Right renal cortex interstitium (tissue), 3 donors: Measurements from ENCODE around the gene FHOD3. TPM values are rescaled to one million over a fixed set of nuclear protein-coding genes. Genes with fewer than 3 reads are reported as not detected.

Source experiments
- DNase-seq, 3 donors: peaks; one replicate each; pipeline ENCODE4 v3.0.0-alpha.2; 2013; ENCODE audit warnings: low read depth in 3 of 3, low spot score in 2 of 3
- polyA plus RNA-seq, 3 donors: library from polyadenylated mRNA; unstranded; fragments of 120-200 nt; gene quantifications; one replicate each; pipeline ENCODE4 v1.2.1, GENCODE V29; 2013; ENCODE audit not compliant: insufficient read length in 3 of 3

The FHOD3 gene
- 10 to 100 TPM; 39.8 to 45.6 (median 40.1) TPM for polyA plus RNA-seq

DNA sequence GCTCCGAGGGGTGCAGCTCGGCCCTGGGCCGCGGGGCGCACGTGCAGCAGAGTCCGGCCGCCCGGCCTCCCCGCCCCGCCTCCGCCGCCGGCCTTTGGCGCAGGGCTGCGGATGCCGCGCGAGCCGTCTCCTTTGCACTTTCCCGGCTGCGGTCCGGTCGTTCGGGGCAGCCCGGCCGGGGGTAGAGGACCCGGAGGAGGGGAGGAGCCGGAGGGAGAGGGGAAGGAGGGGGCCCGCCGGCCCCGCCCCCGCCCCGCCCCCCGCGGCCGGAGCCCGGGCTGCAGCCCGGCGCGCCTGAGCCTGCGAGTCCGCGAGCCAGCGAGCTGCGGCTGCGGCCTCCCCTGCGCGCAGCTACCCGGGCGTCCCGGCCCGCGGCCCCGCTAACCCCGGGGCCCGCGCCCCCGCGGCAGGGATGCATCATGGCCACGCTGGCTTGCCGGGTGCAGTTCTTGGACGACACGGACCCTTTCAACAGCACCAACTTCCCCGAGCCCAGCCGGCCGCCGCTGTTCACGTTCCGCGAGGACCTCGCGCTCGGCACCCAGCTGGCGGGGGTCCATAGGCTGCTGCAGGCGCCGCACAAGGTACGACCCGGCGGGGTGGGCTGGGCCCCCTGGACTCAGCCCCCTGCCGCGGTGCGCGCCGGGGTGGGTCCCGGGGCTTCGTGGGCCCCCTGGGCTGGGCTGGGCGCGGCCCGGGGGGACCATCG, at the start of gene FHOD3:
TSS of gene FHOD3 (plus strand) at position 297 of the 709 bp plus-strand sequence. CDS start at position 420, 123 bp downstream.
- DNase-seq: no peak

DNA sequence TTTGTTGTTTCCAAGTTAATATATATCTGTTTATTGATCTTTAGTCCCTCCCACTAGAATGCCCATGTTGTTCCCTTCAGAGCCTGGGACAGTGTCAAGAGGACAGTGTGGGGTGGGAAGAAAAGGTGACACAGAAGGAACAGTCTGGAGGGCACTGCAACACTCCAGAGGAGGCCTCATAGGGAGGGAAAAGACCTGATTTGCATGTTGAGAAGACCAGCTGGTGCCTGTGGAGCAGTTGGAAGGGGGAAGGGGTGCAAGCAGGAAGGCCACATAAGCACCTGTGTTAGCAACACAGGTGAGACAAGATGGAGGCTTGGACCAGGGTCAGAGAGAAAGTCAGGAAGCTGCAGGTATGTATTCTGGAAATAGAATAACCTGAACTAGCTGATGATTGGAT, 48.1 kb upstream of the FHOD3 start:
- DNase-seq: no peak

DNA sequence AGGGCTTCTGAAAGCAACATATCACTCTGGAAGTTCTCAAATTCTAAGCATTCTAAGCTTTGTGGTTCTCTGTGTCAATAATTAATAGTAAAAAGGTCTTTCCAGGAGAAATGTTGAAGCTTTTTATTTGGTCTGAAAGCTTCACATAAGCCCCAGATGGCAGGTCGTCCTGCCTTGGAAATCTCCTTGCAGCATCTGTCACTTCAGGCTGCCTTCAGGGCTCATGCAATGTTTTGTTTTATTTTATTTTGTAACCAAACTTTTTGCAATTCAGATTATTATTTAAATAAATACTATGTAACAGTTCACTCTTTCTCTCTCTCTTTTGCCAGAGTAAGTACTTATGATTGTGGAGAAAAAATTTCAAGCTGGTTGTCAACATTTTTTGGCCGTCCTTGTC, 46.7 kb upstream of the FHOD3 start:
- no peak for DNase-seq

DNA sequence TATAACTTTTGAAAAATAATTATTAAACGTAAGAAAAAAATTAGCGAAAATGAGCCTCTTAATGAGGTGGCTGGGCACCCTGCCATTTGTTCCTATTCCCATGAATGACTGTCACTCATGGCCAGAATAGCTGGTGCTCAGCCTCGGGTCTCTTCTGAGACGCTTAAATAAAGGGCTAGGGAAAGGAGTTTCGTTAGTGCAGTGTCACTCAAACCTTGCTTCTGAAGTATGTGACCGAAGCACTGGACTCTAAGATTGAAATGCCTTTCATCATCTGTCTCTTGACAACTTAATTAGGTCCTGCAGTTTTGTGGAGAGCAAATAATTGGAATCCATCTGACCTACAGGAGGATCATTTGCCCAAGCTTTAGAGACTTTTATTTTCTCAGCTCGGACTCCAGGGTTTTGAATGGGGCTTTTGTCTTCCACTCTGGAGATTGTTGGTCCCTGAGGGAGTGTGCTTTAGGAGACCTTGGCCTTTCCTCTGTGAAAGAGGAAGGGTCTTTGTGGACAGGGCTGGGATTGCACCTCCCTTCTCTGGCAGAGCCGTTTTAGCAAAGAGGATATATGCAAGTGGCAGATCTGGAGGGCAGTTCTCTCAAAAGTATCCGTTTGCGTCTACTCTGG, 42.3 kb upstream of the FHOD3 start:
- DNase-seq: no peak

DNA sequence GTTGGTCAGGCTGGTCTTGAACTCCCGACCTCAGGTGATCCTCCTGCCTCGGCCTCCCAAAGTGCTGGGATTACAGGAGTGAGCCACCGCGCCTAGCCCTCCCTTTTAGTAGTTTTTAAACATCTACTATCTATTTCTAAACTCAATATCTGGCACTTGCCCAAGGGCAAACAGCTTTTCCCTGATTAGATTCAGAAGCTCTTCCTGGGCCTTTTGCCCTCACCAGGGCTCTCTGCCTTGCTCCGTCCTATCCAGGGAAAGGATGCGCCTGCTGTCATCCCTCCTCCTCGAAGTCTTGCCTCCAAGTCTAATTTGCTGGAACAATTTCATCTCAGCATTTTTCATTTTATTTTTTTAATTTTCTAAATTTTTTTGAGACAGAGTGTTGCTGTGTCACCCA, 41.4 kb upstream of the FHOD3 start:
- no peak for DNase-seq

DNA sequence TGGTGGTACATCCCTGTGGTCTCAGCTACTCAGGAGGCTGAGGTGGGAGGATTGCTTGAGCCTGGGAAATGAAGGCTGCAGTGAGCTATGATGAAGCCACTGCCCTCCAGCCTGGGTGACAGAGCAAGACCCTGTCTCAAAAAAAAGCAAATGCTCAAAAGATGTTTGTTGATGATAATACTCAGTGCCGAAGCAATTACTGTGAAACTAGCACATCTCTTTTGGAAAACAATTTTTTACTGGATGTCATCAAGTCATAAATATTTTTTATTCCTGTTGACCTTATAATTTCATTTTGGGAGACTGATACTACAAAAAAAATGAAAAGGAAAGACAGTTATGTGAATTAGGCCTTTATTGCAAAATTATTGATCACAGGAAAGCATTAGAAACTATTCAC, 34.5 kb upstream of the FHOD3 start:
- DNase-seq: no peak

DNA sequence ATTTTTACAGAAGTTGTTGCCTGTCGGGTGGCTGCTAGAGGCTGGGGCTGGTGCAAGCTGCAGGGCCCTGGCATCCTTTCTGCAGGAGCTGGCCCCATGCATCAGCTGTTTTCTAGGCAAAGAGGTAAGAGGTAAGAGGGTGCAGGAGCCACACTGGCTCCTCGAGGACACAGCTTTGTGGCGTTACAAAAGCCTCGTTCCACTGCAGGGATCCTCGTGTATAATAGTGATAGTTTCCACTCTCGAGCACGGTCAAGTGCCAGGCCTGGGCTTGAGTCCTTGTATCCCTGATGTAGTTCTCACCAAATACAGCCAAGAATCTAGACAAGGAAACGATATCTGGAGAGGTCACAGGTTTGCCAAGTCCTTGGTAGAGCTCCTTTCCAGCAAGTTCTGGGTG, 33.2 kb upstream of the FHOD3 start:
- DNase-seq: no peak

DNA sequence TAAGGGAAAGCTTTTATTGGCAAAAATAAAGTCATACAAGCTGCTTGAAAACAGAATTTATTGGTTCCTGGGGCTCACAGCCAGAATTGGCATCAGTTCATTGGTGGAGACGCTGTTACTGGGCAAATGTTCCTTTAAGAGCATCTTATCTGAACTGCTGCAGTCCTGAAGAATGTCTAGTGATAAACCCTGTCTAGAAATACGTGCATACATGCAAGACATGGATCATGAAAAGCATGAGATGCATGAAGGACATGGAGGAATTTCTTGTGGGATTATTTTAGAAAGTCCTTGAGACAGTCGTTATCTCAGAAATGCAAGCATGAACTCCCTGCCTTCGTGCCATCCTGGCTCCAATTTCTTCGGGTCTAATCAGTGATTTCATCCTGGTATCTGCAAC, 32.5 kb upstream of the FHOD3 start:
- DNase-seq: no peak

DNA sequence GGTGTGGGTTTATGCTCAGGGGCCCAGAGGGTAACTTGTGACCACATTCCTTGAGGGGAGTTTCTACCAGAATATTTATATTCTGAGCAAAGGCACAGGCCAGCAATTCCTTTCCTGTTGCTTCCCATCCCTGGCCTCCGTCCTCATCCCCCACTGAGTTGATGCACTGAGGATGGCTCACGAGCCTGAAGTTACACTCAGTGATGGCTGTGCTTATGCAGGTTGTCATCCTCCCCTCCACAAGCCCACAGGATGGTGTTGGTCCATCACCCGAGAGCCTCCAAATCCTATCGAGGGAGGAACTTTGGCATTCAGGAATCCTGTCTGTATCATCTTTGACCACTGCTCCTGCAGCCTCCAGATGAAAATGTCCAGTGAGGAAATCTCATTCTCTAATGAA, 28.4 kb upstream of the FHOD3 start:
- DNase-seq: no peak

DNA sequence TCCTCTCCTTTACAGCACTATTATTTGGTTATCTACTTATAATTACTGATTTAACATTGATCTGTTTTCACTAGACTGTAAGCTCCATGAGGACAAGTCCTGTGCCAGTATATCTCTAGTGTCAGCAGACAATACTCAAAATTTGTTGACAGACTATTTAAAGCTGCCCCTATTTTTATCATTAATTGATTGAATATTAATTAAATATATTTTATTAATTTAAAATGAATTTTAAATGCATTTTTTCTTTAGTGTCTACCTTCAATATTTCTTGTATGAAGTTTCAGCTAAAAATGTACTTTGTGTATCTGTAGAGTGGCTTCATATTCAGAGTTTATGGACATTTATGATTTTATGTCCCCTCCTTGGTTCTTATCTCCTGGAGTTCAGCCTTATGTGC, 26.4 kb upstream of the FHOD3 start:
- no peak for DNase-seq

DNA sequence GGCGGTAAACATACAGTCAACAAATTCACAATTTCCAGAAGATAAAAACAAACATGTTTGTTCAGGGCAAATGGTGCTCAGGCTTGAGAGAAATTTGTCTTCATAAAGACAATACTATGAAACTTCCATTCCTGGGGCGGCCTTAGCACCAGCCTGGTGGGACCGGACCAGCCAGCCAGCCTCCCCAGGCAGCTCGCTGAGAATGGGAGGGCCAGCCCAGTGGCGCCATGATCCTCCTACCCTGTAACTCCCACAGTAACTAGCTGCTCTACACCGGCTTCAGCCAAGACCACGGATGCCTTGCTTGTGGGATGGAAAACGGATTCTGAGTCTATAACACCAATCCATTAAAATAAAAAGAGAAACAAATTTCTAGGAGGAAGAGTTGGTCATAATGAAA, 24.2 kb upstream of the FHOD3 start:
- DNase-seq: no peak

DNA sequence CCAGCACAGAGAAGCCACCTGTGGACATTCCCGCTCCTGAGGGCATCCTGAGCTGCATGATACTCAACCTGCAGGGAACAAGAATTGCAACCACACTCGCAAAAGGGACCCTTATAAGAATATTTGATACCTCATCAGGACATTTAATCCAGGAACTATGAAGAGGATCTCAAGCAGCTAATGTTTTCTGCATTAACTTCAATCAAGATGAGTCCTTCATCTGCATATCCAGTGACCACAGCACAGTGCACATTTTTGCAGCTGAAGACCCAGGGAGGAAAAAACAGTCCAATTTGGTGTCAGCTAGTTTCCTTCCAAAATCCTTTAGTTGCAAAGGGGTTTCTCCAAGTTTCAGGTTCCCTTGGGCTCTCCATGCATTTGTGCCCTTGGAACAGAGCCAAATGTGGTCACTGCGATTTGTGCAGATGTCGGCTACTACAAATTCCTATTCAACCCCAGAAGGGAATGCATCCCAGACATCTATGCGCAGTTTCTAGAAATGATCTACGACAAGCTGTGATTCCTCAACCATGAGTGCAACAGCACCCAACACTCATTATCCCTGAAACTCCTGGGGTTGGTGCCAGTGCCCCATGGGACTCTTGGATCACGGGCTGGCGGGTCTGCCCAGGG, 23.3 kb upstream of the FHOD3 start:
- DNase-seq: no peak

DNA sequence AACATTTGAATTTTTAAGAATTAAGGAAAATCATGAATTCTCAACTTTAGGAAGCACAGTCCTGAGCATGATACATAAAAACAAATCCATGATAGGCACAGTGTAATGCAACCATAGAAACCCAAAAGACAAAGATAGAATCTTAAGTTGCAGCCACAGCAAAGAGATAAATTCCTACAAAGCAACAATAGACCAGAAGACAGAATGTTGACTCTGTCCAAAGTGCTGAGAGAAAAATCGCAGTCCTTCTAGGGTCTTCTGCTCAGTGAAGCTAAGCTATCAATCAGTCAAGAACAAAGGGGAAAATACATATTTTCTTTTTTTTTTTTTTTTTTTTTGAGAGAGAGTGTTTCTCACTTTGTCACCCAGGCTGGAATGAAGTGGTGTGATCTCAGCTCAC, 22.0 kb upstream of the FHOD3 start:
- no peak for DNase-seq

DNA sequence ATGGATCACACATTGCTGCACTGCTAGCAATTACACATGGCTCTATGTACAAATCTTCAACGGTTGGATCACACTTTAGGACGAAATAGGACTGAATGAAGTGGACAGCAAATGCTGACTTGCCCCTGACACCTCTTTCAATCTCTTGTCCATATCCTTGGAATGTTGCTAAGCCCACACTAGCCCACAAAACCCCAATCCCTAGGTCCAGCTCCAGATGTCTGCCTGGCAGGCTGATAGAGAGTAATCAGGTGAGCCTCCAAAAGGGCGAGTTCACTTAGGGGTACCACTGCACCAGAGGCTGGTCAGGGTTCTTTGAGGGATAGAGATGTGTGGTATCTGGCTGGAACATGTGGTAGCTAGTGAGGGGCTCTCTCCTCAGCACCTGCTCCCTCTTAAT, 18.5 kb upstream of the FHOD3 start:
- DNase-seq: no peak

DNA sequence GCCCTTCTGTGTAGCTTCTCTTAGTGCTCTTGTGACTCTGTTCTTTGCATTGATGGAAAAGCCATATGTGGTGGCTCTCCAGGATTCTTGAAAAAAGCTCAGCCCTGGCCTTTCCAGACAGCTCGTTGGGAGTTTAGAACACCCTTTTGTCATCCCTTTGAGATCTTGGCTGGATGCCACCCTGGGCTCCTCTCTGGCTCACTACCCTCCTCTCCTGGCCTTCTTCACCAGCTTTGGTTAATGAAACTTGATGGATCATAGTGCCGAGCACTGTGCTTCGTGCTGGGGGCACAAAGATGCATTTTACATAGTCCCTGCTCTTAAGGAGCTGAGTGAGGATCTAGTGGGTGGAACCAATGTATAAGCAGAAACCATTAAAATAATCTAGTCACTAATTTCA, 15.6 kb upstream of the FHOD3 start:
- no peak for DNase-seq

DNA sequence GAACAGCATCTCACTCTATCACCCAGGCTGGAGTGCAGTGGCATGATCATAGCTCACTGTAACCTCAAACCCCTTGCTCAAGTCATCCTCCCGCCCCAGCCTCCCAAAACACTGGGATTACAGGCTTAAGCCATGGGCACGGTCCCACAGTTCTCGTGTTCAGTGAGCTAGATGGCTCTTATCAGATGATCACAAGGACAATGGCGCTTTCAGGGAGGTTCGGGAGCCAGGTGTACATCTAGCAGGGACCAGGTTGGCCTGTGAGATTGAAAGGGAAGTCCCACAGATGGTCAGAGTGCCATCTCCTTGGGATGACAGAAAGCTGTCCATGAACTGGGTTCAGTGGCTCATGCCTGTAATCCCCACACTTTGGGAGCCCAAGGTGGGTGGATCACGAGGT, 14.1 kb upstream of the FHOD3 start:
- no peak for DNase-seq

DNA sequence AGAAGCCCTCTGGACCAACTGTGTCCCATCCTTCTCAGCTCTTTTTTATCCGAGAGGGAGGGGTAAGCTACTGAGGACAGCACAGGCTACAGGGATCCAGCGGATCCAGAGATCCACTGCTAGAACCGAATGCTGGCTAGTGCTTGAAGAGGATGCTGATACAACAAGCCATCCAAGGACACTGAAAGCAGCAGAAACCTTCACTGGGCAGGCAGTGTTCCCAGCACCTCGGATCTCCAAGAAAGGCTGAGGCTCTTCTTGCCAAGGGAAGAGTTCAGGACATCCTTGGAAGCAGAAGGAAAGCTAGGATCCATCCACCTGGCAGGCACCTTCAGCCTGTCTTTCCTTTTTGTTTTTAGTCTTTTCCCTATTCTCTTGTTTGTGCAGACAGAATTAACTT, 13.2 kb upstream of the FHOD3 start:
- no peak for DNase-seq

DNA sequence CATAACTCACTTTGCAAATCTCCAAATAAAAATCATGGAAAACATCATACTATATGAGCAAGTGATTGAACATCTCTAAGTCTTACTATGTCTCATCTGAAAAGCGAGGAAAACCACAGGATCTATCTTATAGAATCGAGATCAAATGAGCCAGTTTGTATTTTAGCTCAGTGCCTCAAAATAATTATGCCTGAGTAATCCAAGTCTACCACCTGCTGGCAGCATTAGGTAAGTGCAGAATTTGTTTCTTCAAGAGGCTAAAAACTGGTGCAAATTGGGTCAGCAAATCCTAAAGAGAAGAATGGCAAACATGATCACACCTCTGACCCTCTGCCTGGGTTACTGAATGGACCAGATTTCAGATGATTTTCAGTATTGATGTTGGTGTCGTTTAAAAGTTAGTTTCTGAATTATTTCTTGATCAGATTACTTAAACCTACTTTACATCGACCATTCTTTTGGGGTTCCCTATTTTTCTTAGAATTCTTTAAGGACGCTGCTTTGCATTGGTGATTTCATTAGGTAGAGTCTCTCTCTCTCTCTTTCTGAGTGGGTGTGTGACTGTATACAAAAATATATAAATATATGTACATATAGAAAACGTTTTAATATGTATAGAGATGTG, 12.7 kb upstream of the FHOD3 start:
- DNase-seq: peak in 2 of 3 donors; percentile 47 to 48

DNA sequence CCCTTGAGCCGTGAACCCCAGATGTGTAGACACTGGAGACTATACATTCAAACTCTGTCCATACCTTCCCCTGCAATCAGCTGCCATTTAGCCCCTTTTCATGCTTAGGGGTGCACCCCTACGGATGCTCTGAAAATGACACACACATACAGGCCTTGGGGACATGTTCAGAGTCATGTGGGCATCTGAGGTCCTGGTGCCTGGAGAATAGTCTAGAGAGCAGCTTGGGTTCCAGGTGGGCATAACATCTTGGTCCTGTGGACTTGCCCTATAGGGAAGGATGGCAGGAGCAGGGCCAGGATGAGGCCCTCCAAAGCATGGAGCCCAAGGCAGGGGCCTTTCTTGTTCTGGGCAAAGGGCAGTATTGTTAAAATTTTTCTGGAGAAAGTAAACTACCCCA, 9.9 kb upstream of the FHOD3 start:
- no peak for DNase-seq

DNA sequence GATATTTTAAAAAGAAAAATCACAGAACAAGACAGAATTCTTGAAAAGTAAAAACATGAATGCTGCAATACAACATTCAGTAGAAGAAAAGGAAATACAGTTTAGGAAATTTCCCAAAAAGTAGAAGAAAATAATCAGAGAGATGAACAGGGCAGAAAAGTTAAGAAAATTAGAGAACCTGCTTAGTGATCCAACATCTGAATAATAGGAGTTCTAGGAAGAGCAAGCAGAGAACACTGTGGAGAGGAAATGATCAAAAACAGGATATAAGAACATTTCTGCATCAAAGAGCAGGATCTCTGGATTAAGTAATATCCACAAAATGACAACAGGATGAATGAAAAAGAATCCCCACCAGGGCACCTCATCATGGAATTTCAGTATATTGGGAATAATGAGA, 8.8 kb upstream of the FHOD3 start:
- no peak for DNase-seq

DNA sequence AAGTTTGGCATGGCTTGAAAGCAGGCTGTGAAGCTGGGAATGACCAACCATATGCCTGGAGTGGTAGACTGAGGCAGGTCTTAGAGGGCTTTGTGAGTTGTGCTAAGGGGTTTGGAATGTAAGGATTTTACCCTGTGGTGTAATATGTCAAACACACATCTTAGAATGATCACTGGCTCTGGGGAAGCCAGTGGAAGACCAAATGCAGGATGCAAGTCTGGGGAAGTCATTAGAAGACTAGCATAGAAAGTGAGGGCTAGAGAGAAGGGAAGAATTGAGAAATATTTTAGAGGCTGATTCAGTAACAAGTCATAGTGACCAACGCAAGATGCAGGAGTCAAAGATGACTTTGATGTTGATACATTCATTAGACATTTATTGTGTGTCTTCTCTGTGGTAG, 3.5 kb upstream of the FHOD3 start:
- no peak for DNase-seq

DNA sequence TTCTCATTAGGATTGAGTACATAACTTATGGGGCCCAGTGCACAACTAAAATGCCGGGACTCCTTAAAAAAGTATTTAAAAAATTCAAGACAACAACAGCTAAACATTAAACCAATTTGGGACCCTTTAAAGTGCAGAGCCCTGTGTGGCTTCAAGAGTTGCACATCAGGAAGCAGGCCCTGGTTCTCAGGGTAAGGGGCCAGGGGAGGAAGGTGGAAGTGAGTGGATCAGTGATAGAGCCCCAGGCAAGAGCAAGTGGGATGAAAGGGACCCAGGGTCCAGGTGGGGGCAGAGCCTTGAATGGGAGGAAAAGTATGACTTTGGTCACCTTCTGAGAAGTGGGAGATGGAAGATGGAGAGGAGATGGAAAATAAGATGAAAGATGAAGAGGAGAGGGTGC, 2.3 kb upstream of the FHOD3 start:
- DNase-seq: no peak
